K562 (cell line): ENCODE results near the gene FAM114A1. TPM values are rescaled to one million over a fixed set of nuclear protein-coding genes. Genes with fewer than 3 reads are reported as not detected.

Experiments used
- ATAC-seq: fragments of 200-7000 bp; cut with Tn5 transposase; 3 replicates; pipeline ENCODE4 v1.9.1; 2020; ENCODE audit warnings: moderate library complexity
- BruUV-seq: library from RNA; stranded (reverse); fragments of 400-500 nt; replicated peaks from 2 replicates; lab custom pipeline; 2021; lab: Mats Ljungman, UMichigan
- CTCF ChIA-PET: fragments of 300-600 bp; formaldehyde crosslinking; extraction: SDS; loops from one replicate; lab custom pipeline; 2021; ENCODE audit warnings: low intra/inter-chr PET ratio; lab: Yijun Ruan, JAX
- POLR2A ChIA-PET: fragments of 300-600, 350-650 bp; sonication (Branson Sonifier 250); formaldehyde crosslinking; extraction: SDS; loops from one replicate; lab custom pipeline; 2021; ENCODE audit warnings: antibody characterized with exemption, inconsistent platforms; lab: Yijun Ruan, JAX
- DNase-seq, 4 experiments: peaks; one replicate each; pipeline versions ENCODE4 v3.0.0 to v3.0.0-alpha.2; 2011 to 2018; ENCODE audit warnings: low spot score in 3 of 4, mixed read lengths in 3 of 4; ENCODE audit errors: extremely low read depth in 1 of 4
- FAIRE-seq: peaks from 2 replicates; lab custom pipeline; 2011; peaks lifted over from hg19 to GRCh38; lab: Jason Lieb, UNC
- H2AFZ ChIP-seq: 2 replicates; pipeline ENCODE4 v1.6.0; 2011; ENCODE audit warnings: low read depth, low read length, control low read depth, inconsistent platforms
- H3K27ac ChIP-seq: fragments of 200-600 bp; 3 replicates; pipeline ENCODE4 v1.8.0; 2011; ENCODE audit warnings: low read depth, mild to moderate bottlenecking, control low read depth, inconsistent platforms, low read length, moderate library complexity, mixed read lengths; ENCODE audit errors: extremely low read depth
- H3K27me3 ChIP-seq, 2 experiments: fragments of 300-600 bp in 1 of 2; 2 replicates in 1 of 2; 3 replicates in 1 of 2; pipeline versions ENCODE4 v1.6.0 to v1.8.0; 2011; ENCODE audit warnings: inconsistent platforms in 2 of 2, low read length in 2 of 2, mild to moderate bottlenecking in 1 of 2, mixed read lengths in 1 of 2, moderate library complexity in 1 of 2; ENCODE audit not compliant: control insufficient read depth in 2 of 2, insufficient read depth in 2 of 2
- H3K36me3 ChIP-seq: fragments of 300-600 bp; 3 replicates; pipeline ENCODE4 v1.8.0; 2011; ENCODE audit warnings: mild to moderate bottlenecking, low read length, inconsistent platforms; ENCODE audit not compliant: control insufficient read depth, insufficient read depth
- H3K4me1 ChIP-seq, 2 experiments: fragments of 200-600 bp in 1 of 2; replicated peaks in 1 of 2; 2 replicates in 1 of 2; 3 replicates in 1 of 2; pipeline versions ENCODE4 v1.5.1 to v1.8.0; 2011; ENCODE audit warnings: inconsistent platforms in 2 of 2, low read length in 2 of 2, mild to moderate bottlenecking in 1 of 2, mixed read lengths in 1 of 2, moderate library complexity in 1 of 2; ENCODE audit not compliant: control insufficient read depth in 2 of 2, insufficient read depth in 2 of 2
- H3K4me2 ChIP-seq: 2 replicates; pipeline ENCODE4 v1.6.1; 2011; ENCODE audit warnings: low read length, control low read depth, inconsistent platforms, mixed read lengths; ENCODE audit not compliant: insufficient read depth
- H3K4me3 ChIP-seq: fragments of 200-600 bp; sonication (generic), shearing (Covaris generic); 2 replicates; pipeline ENCODE4 v1.5.1; 2016; ENCODE audit warnings: control low read depth, inconsistent platforms
- H3K79me2 ChIP-seq: fragments of 200-600 bp; 3 replicates; pipeline ENCODE4 v1.8.0; 2011; ENCODE audit warnings: low read length, inconsistent platforms; ENCODE audit not compliant: control insufficient read depth, insufficient read depth
- H3K9ac ChIP-seq, 2 experiments: 2 replicates each; pipeline versions ENCODE4 v1.6.0 to v1.6.1; 2011; ENCODE audit warnings: low read depth in 2 of 2, low read length in 2 of 2, control low read depth in 1 of 2, inconsistent platforms in 1 of 2, mild to moderate bottlenecking in 1 of 2, mixed read lengths in 1 of 2; ENCODE audit not compliant: insufficient read depth in 1 of 2
- H3K9me1 ChIP-seq: one replicate; pipeline ENCODE4 v1.6.0; 2011; ENCODE audit warnings: inconsistent platforms, mild to moderate bottlenecking, low read length, moderate library complexity; ENCODE audit not compliant: control insufficient read depth, insufficient read depth
- H3K9me3 ChIP-seq: replicated peaks from 2 replicates; pipeline ENCODE4 v1.5.1; 2011; ENCODE audit warnings: low read depth, low read length, inconsistent platforms; ENCODE audit not compliant: control insufficient read depth, insufficient read depth
- H4K20me1 ChIP-seq: replicated peaks from 2 replicates; pipeline ENCODE4 v1.6.1; 2011; ENCODE audit warnings: low read length, inconsistent platforms, mixed read lengths; ENCODE audit not compliant: control insufficient read depth, insufficient read depth
- PHTF2 ChIP-seq: fragments of 250-450 bp; sonication (Bioruptor Pico); IDR thresholded peaks from 2 replicates; pipeline ENCODE4 v1.5.0; 2021; ENCODE audit warnings: mild to moderate bottlenecking
- RBM25 ChIP-seq: fragments of 200-400 bp; formaldehyde crosslinking; IDR thresholded peaks from 2 replicates; pipeline ENCODE4 v1.6.1; 2018; ENCODE audit warnings: low read length, low read depth, moderate library complexity; ENCODE audit not compliant: severe bottlenecking
- ZNF121 ChIP-seq: sonication (generic); formaldehyde crosslinking; conservative IDR thresholded peaks from 2 replicates; pipeline ENCODE4 v1.8.0; 2022; ENCODE audit warnings: missing genetic modification reagents
- whole genome bisulfite sequencing: fragments of 100-300 bp; shearing (Covaris generic); methylation state at CpG from one replicate; pipeline ENCODE4 v1.1.6; 2016; ENCODE audit warnings: low coverage, mixed read lengths; ENCODE audit not compliant: insufficient coverage; ENCODE audit errors: missing lambda C conversion rate; 5-methylcytosine and 5-hydroxymethylcytosine counted together
- in situ Hi-C: fragments of 300-500 bp; cut with MboI; formaldehyde crosslinking; loops from 4 replicates; pipeline ENCODE4 v1.15.0; 2018; ENCODE audit warnings: inconsistent platforms, mixed read lengths
- intact Hi-C: fragments of 100-400 bp; cut with micrococcal nuclease; formaldehyde crosslinking; loops from 2 replicates; pipeline ENCODE4 v1.14.2; 2022
- microRNA counts: library from miRNA; unstranded; fragments of <30 nt; microRNA quantifications from one replicate; lab custom pipeline; 2016
- microRNA-seq: library from miRNA; unstranded; fragments of <30 nt; microRNA quantifications from one replicate; pipeline ENCODE4, GENCODE V29; 2018; ENCODE audit warnings: borderline microRNAs expressed
- polyA plus RNA-seq, 8 experiments: library from polyadenylated mRNA; depleted of rRNA in 4 of 8; stranded (reverse) in 5 of 8; unstranded in 3 of 8; fragments of >200 nt; fragmentation: Nextera tagmentation in 2 of 8; fragmentation: Illumina TruSeq in 1 of 8; extraction: Ambion mirVana in 2 of 8; extraction: Trizol in 1 of 8; gene quantifications; 2 replicates each; pipeline versions ENCODE4 v1.2.1 to v1.2.3, GENCODE V29; 2011 to 2014; ENCODE audit warnings: inconsistent platforms in 1 of 8, missing spikeins in 1 of 8
- small RNA-seq: library from RNA; depleted of rRNA; stranded (forward); fragments of <200 nt; gene quantifications from one replicate; pipeline ENCODE3, GENCODE V24; 2014
- total RNA-seq, 7 experiments: library from RNA; depleted of rRNA in 6 of 7; stranded (reverse); fragments of >200 nt in 6 of 7; fragmentation: Illumina TruSeq in 2 of 7; extraction: Trizol in 2 of 7; gene quantifications; 2 replicates each; pipeline versions ENCODE4 v1.2.1 to v1.2.3, GENCODE V29; 2011 to 2021; ENCODE audit warnings: low replicate concordance in 1 of 7

Gene FAM114A1
- total and polyA plus RNA-seq, 9 of the 15 experiments (the other 6 are each of a cell fraction or from before 2014, with no cell fraction given), result 1.8 to 12.0 (median 4.3) TPM

GRCh38 chr4:38994135-38994534 is 126.5 kb downstream of the FAM114A1 start:
- H3K27me3 ChIP-seq, result no peaks in the 10 kb centered on the region
- no peaks in the 10 kb centered on the region for H3K79me2 ChIP-seq
- ChIA-PET POLR2A (interaction anchor here (0.6 kb wide), 1 partner anchor 28 kb away, joined by 3 read pairs; no protein-coding TSS in a partner anchor), CTCF (no interaction called here)
- intact Hi-C loops (no loop called here), in situ Hi-C loops (no loop called here)
- H3K9me3 ChIP-seq, result no peaks in the 10 kb centered on the region
- no peaks in the 10 kb centered on the region for H3K9me1 ChIP-seq
- H3K36me3 ChIP-seq, result no peaks in the 10 kb centered on the region
- no peak overlapping the region for H3K4me2 ChIP-seq
- H3K9ac ChIP-seq, result no peak overlapping the region
- FAIRE-seq (no peak), DNase-seq (no peak), ATAC-seq (no peak)
- no peak overlapping the region for H2AFZ ChIP-seq
- no peaks in the 10 kb centered on the region for H4K20me1 ChIP-seq
- WGBS, result 75% methylated on average over 4 of the region's 4 CpGs
- H3K27ac ChIP-seq, result no peak overlapping the region
- TF ChIP-seq RBM25 (peak; percentile 48), PHTF2 (no peak), ZNF121 (CRISPR knock-in tag) (peak; percentile 74)
- H3K4me3 ChIP-seq, result no peak overlapping the region
- H3K4me1 ChIP-seq, result no peaks in the 10 kb centered on the region
- BruUV-seq, result no TSS peak

MicroRNA genes within 50 kb of the gene (microRNA counts, 767-probe panel; counts per million panel counts)
- 3,455 counts per million, percentile 75 among the panel's probes with 10 or more counts for microRNA hsa-miR-574-3p (lab: Ali Mortazavi, UCI)
- 4,107 counts per million, percentile 82 among the panel's probes with 10 or more counts for microRNA hsa-miR-574-5p (lab: Ali Mortazavi, UCI)

Small RNA genes lying within 50 kb of the gene (microRNA-seq; reads per million reads assigned to microRNA genes)
- 77.4 reads per million, percentile 77 among the genes with 10 or more reads in this experiment for gene MIR574

Small RNA genes lying within 50 kb of the gene (small RNA-seq; reads per million reads assigned to genes)
- 0.59 reads per million, percentile 32 among the genes with 10 or more reads in this experiment for gene MIR574

Other genes starting within 250 kb of the FAM114A1 start
- 17.3 and 18.7 TPM in 2 replicates for gene KLF3, start 203.6 kb upstream of the FAM114A1 start, total RNA-seq (2014; rRNA removed)
- gene KLF3, start 203.6 kb upstream of the FAM114A1 start, total RNA-seq (2014; rRNA removed; fragmentation: Illumina TruSeq; extraction: Trizol), result 21.7 and 24.7 TPM in 2 replicates
- 16.4 and 16.5 TPM in 2 replicates for gene KLF3, start 203.6 kb upstream of the FAM114A1 start, total RNA-seq (2015; rRNA removed; fragmentation: Illumina TruSeq; extraction: Trizol)
- 42.0 and 47.2 TPM in 2 replicates for gene KLF3, start 203.6 kb upstream of the FAM114A1 start, total RNA-seq (2021)
- 19.5 and 20.3 TPM in 2 replicates for gene KLF3, start 203.6 kb upstream of the FAM114A1 start, polyA plus RNA-seq (2011; rRNA removed)
- 34.7 and 35.4 TPM in 2 replicates for gene KLF3, start 203.6 kb upstream of the FAM114A1 start, polyA plus RNA-seq (2014; fragmentation: Illumina TruSeq; extraction: Trizol)
- gene KLF3, start 203.6 kb upstream of the FAM114A1 start, polyA plus RNA-seq (2014; fragmentation: Nextera tagmentation; extraction: Ambion mirVana), result 10 to 100 TPM in 1 of 2 experiments, 1 to 10 TPM in 1; 9.9 to 16.8 TPM
- gene KLF3, start 203.6 kb upstream of the FAM114A1 start, polyA plus RNA-seq (2014; rRNA removed), result 18.1 and 20.2 TPM in 2 replicates
- 0.05 TPM in 1 of 2 replicates, not detected in the other for gene TLR10, start 84.8 kb upstream of the FAM114A1 start, total RNA-seq (2014; rRNA removed)
- not detected in 2 replicates for gene TLR10, start 84.8 kb upstream of the FAM114A1 start, total RNA-seq (2014; rRNA removed; fragmentation: Illumina TruSeq; extraction: Trizol)
- gene TLR10, start 84.8 kb upstream of the FAM114A1 start, total RNA-seq (2015; rRNA removed; fragmentation: Illumina TruSeq; extraction: Trizol), result not detected in 2 replicates
- not detected in 2 replicates for gene TLR10, start 84.8 kb upstream of the FAM114A1 start, total RNA-seq (2021)
- gene TLR10, start 84.8 kb upstream of the FAM114A1 start, polyA plus RNA-seq (2011; rRNA removed), result not detected in 2 replicates
- not detected in 2 replicates for gene TLR10, start 84.8 kb upstream of the FAM114A1 start, polyA plus RNA-seq (2014; fragmentation: Illumina TruSeq; extraction: Trizol)
- not detected for gene TLR10, start 84.8 kb upstream of the FAM114A1 start, polyA plus RNA-seq (2014; fragmentation: Nextera tagmentation; extraction: Ambion mirVana)
- 0.03 TPM in 1 of 2 replicates, not detected in the other for gene TLR10, start 84.8 kb upstream of the FAM114A1 start, polyA plus RNA-seq (2014; rRNA removed)
- gene TLR1, start 63.0 kb upstream of the FAM114A1 start, total RNA-seq (2014; rRNA removed), result 0.14 and 0.57 TPM in 2 replicates
- gene TLR1, start 63.0 kb upstream of the FAM114A1 start, total RNA-seq (2014; rRNA removed; fragmentation: Illumina TruSeq; extraction: Trizol), result 0.33 and 0.38 TPM in 2 replicates
- gene TLR1, start 63.0 kb upstream of the FAM114A1 start, total RNA-seq (2015; rRNA removed; fragmentation: Illumina TruSeq; extraction: Trizol), result 0.41 and 0.47 TPM in 2 replicates
- gene TLR1, start 63.0 kb upstream of the FAM114A1 start, total RNA-seq (2021), result 0.25 and 0.29 TPM in 2 replicates
- gene TLR1, start 63.0 kb upstream of the FAM114A1 start, polyA plus RNA-seq (2011; rRNA removed), result 0.14 and 0.22 TPM in 2 replicates
- gene TLR1, start 63.0 kb upstream of the FAM114A1 start, polyA plus RNA-seq (2014; fragmentation: Illumina TruSeq; extraction: Trizol), result 0.24 and 0.33 TPM in 2 replicates
- gene TLR1, start 63.0 kb upstream of the FAM114A1 start, polyA plus RNA-seq (2014; fragmentation: Nextera tagmentation; extraction: Ambion mirVana), result under 1 TPM; 0.22 to 0.49 TPM
- 0.03 and 0.11 TPM in 2 replicates for gene TLR1, start 63.0 kb upstream of the FAM114A1 start, polyA plus RNA-seq (2014; rRNA removed)
- 0.64 and 0.65 TPM in 2 replicates for gene TLR6, start 11.0 kb upstream of the FAM114A1 start, total RNA-seq (2014; rRNA removed)
- 1.4 and 1.6 TPM in 2 replicates for gene TLR6, start 11.0 kb upstream of the FAM114A1 start, total RNA-seq (2014; rRNA removed; fragmentation: Illumina TruSeq; extraction: Trizol)
- 0.68 and 0.91 TPM in 2 replicates for gene TLR6, start 11.0 kb upstream of the FAM114A1 start, total RNA-seq (2015; rRNA removed; fragmentation: Illumina TruSeq; extraction: Trizol)
- 0.95 and 1.5 TPM in 2 replicates for gene TLR6, start 11.0 kb upstream of the FAM114A1 start, total RNA-seq (2021)
- 0.69 and 1.9 TPM in 2 replicates for gene TLR6, start 11.0 kb upstream of the FAM114A1 start, polyA plus RNA-seq (2011; rRNA removed)
- gene TLR6, start 11.0 kb upstream of the FAM114A1 start, polyA plus RNA-seq (2014; fragmentation: Illumina TruSeq; extraction: Trizol), result 1.1 and 1.3 TPM in 2 replicates
- gene TLR6, start 11.0 kb upstream of the FAM114A1 start, polyA plus RNA-seq (2014; fragmentation: Nextera tagmentation; extraction: Ambion mirVana), result under 1 TPM; 0.08 to 0.45 TPM
- 0.62 and 1.00 TPM in 2 replicates for gene TLR6, start 11.0 kb upstream of the FAM114A1 start, polyA plus RNA-seq (2014; rRNA removed)
- gene TMEM156, start 164.6 kb downstream of the FAM114A1 start, total RNA-seq (2014; rRNA removed), result 2.9 and 3.5 TPM in 2 replicates
- gene TMEM156, start 164.6 kb downstream of the FAM114A1 start, total RNA-seq (2014; rRNA removed; fragmentation: Illumina TruSeq; extraction: Trizol), result 7.6 and 9.2 TPM in 2 replicates
- gene TMEM156, start 164.6 kb downstream of the FAM114A1 start, total RNA-seq (2015; rRNA removed; fragmentation: Illumina TruSeq; extraction: Trizol), result 8.3 and 9.6 TPM in 2 replicates
- gene TMEM156, start 164.6 kb downstream of the FAM114A1 start, total RNA-seq (2021), result 3.7 and 4.4 TPM in 2 replicates
- 5.0 and 9.6 TPM in 2 replicates for gene TMEM156, start 164.6 kb downstream of the FAM114A1 start, polyA plus RNA-seq (2011; rRNA removed)
- 7.4 and 7.6 TPM in 2 replicates for gene TMEM156, start 164.6 kb downstream of the FAM114A1 start, polyA plus RNA-seq (2014; fragmentation: Illumina TruSeq; extraction: Trizol)
- gene TMEM156, start 164.6 kb downstream of the FAM114A1 start, polyA plus RNA-seq (2014; fragmentation: Nextera tagmentation; extraction: Ambion mirVana), result 1 to 10 TPM; 5.9 to 6.9 TPM
- 4.7 and 6.4 TPM in 2 replicates for gene TMEM156, start 164.6 kb downstream of the FAM114A1 start, polyA plus RNA-seq (2014; rRNA removed)
- 14.1 and 16.7 TPM in 2 replicates for gene KLHL5, start 194.4 kb downstream of the FAM114A1 start, total RNA-seq (2014; rRNA removed)
- 30.8 and 34.3 TPM in 2 replicates for gene KLHL5, start 194.4 kb downstream of the FAM114A1 start, total RNA-seq (2014; rRNA removed; fragmentation: Illumina TruSeq; extraction: Trizol)
- 24.9 and 28.0 TPM in 2 replicates for gene KLHL5, start 194.4 kb downstream of the FAM114A1 start, total RNA-seq (2015; rRNA removed; fragmentation: Illumina TruSeq; extraction: Trizol)
- 21.0 and 22.9 TPM in 2 replicates for gene KLHL5, start 194.4 kb downstream of the FAM114A1 start, total RNA-seq (2021)
- gene KLHL5, start 194.4 kb downstream of the FAM114A1 start, polyA plus RNA-seq (2011; rRNA removed), result 22.1 and 27.9 TPM in 2 replicates
- 21.1 and 22.1 TPM in 2 replicates for gene KLHL5, start 194.4 kb downstream of the FAM114A1 start, polyA plus RNA-seq (2014; fragmentation: Illumina TruSeq; extraction: Trizol)
- 1 to 10 TPM; 8.0 to 8.8 TPM for gene KLHL5, start 194.4 kb downstream of the FAM114A1 start, polyA plus RNA-seq (2014; fragmentation: Nextera tagmentation; extraction: Ambion mirVana)
- 12.2 and 16.3 TPM in 2 replicates for gene KLHL5, start 194.4 kb downstream of the FAM114A1 start, polyA plus RNA-seq (2014; rRNA removed)